Activated CD8-positive, alpha-beta memory T cell treated with anti-CD3 and anti-CD28 coated beads for 1 hour (primary cell): ENCODE measurements around the gene DLD.
A peak's percentile ranks its signal among the peaks of the same experiment; 100 is the strongest.
"Not testable (repeated sequence)": the region's sequence is repeated elsewhere in the genome, so short reads cannot be mapped to it uniquely, and the experiment has no call there.

ENCODE experiments used
- DNase-seq, 2 donors: peaks; one replicate each; pipeline ENCODE4 v3.0.0-alpha.2; 2020; ENCODE audit warnings: low read depth in 1 of 2; ENCODE audit errors: extremely low read depth in 1 of 2

The DLD gene, protein sequence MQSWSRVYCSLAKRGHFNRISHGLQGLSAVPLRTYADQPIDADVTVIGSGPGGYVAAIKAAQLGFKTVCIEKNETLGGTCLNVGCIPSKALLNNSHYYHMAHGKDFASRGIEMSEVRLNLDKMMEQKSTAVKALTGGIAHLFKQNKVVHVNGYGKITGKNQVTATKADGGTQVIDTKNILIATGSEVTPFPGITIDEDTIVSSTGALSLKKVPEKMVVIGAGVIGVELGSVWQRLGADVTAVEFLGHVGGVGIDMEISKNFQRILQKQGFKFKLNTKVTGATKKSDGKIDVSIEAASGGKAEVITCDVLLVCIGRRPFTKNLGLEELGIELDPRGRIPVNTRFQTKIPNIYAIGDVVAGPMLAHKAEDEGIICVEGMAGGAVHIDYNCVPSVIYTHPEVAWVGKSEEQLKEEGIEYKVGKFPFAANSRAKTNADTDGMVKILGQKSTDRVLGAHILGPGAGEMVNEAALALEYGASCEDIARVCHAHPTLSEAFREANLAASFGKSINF

DNA sequence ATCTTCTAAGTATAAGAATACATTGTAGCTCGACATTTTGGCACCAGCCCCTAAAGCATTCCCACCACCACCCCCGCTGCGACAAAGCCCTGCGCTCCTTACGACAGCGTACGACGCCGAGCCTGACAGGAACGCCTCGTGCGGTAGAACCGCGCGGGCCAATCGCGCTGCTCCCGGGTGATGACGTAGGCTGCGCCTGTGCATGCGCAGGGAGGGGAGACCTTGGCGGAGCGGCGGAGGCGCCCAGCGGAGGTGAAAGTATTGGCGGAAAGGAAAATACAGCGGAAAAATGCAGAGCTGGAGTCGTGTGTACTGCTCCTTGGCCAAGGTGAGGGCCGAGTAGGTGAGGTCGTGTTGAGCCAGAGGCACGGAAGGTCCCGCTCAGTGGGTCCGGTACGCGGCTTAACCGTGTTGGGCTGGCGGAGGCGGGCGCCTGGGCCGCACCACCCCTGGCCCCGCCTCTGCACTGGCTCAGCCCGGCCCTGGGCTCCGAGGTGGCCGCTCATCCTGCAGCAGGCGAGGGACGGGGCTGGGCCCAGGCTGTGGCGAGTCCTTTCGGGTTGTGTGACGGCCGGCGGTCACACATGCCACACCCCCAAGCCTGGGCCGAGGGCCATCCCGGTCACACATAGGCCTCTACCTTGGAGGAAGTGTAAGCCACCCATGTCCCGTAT lies at the start of gene DLD:
DLD (plus strand) TSS at position 222 of the 674 bp plus-strand sequence; CDS start at position 290, 68 bp downstream.
- DNase-seq, result peak; percentile 80 to 89

DNA sequence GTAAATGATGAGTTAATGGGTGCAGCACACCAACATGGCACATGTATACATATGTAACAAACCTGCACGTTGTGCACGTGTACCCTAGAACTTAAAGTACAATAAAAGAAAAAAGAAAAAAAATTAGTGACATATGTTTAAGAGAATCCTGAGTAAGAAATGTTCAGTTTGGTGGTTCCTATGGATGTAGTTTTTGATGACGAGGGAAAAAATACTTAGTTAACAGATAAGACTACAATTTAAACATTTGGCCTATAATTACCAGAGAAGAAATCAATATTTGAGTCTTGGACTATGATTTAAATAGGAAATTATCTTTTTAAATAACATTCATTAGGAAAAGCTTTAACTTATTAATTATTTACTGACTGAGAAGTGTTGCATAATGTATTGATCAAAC lies 48.8 kb upstream of the DLD start:
- DNase-seq, result no peak

DNA sequence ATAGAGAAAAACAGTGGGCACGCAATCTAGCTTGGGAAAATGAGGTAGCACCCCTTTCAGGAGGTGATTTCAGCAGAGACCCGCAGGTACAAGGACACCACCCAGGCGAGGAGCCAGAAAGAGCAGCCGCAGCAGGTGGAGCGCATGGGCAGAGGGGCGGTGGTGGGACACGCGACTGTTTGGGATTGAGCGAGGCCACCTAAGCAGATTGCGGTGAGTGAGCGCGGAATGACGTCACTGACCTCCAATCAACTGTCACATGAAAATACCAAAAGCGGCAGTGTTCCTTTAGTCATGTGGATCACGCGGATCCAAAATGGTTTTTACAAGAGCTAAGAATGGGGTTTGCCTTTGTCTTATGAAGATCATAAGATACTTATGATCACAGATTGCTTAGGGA lies 47.8 kb upstream of the DLD start:
- DNase-seq, result no peak

DNA sequence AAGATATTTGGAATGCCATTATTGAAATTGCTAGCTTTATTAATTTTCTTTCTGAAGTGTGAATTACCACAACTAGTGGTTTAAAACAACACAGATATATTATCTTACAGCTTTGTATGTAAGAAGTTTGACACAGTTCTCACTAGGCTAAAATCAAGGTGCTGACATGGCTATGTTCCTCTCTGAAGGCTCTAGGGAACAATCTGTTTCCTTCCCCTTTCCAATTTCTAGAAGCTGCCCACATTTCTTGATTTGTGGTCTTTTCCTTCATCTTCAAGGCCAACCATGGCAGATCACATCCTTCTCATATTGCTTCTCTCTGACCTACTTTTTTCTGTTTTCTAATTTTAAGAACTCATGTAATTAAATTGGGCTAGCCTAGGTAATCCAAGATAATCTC lies 44.7 kb upstream of the DLD start:
- DNase-seq, result no peak

DNA sequence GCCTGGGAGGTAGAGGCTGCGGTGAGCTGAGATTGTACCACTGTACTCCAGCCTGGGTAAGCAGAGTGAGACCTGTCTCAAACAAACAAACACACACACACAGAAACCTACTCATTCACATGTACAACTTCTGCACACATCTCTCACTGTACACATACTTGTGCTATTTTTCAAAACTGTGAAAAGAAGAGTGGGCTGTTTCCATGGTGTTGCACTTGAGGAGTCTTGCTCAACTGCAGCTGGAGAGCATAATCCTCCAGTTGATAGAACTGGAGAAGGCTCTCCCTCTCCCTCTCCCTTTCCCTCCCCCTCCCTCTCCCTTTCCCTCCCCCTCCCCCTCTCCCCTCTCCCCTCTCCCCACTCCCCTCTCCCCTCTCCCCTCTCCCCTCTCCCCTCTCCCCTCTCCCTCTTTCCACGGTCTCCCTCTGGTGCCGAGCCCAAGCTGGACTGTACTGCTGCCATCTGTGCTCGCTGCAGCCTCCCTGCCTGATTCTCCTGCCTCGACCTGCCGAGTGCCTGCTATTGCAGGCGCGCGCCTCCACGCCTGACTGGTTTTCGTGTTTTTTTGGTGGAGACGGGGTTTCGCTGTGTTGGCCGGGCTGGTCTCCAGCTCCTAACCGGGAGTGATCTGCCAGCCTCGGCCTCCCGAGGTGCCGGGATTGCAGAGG lies 43.7 kb upstream of the DLD start:
- no peak for DNase-seq

DNA sequence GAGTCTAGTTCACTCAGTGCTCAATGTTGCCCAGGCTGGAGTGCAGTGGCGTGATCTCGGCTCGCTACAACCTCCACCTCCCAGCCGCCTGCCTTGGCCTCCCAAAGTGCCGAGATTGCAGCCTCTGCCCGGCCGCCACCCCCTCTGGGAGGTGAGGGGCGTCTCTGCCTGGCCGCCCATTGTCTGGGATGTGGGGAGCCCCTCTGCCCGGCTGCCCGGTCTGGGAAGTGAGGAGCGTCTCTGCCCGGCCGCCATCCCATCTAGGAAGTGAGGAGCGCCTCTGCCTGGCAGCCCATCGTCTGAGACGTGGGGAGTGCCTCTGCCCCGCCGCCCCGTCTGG lies 43.2 kb upstream of the DLD start:
- not testable (repeated sequence) for DNase-seq

DNA sequence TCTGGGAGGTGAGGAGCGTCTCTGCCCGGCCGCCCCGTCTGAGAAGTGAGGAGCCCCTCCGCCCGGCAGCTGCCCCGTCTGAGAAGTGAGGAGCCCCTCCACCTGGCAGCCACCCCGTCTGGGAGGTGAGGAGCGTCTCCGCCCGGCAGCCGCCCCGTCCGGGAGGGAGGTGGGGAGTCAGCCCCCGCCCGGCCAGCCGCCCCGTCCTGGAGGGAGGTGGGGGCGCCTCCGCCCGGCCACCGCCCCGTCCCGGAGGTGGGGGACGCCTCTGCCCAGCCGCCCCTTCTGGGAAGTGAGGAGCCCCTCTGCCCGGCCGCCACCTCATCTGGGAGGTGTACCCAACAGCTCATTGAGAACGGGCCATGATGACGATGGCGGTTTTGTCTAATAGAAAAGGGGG lies 42.8 kb upstream of the DLD start:
- DNase-seq, result not testable (repeated sequence)

DNA sequence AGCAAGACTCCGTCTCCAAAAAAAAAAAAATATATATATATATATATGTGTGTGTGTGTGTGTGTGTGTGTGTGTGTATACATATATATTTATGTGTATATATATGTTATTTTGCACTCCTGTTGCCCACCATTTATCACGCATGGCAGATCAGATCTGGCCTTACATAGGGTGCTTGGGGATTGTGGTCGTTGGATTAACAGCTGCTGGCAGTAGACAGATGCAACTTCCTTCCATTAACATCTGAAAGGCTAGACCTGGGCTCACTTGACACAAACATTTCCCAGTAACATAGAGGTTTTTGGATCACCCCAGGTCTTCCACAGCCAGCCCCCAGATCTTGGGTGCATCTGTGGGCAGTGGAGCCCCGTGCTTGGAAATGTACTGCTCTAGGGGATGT lies 40.8 kb upstream of the DLD start:
- DNase-seq, result no peak

DNA sequence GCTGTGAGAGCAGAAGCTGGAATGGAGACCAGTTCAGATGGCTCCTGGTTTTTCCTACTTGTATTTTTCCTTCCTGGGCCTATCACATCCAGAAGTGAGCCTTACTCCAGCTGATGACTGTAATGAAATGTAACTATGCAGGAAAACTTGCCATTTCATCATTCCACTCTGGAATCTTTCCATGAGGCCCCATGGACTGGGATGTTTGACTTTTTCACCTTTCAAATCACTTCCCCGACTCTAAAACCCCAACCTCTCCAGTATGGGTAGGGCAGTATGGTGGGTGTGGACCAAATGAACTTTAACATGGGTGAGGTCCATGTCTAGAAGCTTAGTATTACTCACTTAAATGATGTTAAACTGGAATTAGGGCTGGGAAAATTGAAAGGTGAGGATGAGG lies 40.3 kb upstream of the DLD start:
- no peak for DNase-seq

DNA sequence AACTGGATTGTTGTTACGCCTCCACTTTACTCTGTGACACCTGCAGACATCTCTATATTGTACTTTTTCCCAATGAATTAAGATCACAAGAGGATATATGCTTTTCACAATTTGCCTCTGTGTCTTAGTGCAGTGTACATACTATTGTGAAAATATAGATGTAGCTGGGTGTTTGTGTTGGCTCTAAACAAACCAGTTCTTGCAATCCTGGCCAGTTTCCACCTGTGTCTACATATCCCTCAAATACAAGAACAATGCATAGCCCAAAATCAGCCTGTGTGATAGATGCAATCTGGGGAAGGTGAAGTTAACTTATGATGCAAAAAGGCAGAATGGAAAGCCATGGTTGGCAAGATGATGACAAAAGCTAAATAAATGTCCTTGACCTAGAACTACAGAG lies 36.5 kb upstream of the DLD start:
- DNase-seq, result no peak

DNA sequence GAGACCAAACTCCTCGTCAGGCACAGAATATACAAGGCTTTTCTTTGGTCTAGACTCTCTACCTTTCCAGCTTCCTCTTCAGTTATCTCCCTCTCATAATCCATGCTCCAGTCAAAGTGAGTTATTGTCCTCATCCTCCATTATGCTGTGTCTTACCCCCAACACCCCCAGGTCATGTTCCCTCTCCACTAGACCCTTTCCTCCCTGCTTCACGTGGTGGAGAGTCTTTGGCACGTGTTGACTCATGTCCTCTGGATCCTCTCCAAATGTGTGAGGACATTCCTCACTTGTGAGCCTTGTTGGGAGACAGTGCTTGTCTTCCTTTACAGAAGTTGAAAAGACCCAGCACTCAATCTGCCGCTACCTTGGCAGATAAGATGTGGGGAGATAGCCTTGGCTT lies 36.0 kb upstream of the DLD start:
- DNase-seq, result no peak

DNA sequence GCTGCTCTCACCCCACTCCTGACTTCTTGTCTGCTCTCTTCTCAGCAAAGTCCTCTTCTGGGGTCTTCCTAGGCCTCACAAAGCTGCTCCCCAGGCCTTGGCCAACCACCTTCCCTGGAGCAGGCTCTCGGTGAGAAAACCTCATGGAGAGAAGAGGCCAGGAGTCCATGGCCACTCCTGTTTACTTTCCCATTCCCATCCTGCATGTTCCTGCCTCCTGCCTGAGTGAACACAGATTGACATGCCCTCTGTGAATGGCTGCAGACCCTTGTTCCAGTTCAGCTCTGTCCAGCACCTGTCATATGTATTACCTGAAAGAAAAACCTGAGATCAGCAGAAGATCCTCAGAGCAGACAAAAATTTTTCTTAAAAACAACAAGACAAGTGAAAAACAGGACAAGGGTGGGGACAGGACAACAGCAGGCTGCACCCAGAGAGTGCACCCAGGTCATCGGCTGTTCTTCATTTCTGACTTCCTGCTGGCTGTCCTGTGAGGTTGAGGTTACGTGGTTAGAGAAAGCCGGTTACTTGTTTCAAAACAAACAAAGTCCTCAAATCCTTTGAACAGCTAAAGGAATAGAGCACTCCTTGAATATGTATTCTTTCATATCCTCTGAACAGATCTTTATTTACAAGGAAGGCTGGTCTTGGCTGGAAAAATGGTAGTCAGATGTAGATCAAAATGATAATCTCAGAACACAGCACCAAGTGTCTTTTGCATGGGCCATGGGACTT lies 34.0 kb upstream of the DLD start:
- DNase-seq, result no peak

DNA sequence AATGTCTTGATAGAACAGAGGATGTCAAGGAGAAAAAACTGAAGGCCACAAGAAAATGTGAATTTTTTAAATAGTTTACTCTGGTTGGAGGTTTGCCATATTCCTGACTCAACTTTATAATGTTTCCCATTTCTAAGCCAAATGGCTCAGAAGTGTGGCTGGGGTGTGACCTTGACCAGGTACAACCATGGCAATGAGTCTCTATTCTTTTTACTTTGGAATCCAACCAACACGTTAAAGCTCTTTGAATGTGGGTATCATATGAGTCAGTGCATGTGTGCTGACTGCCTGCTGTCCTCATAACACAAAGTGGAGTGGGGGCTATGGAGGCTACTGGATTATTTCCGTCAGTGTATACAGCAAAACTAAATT lies 33.5 kb upstream of the DLD start:
- DNase-seq, result no peak

DNA sequence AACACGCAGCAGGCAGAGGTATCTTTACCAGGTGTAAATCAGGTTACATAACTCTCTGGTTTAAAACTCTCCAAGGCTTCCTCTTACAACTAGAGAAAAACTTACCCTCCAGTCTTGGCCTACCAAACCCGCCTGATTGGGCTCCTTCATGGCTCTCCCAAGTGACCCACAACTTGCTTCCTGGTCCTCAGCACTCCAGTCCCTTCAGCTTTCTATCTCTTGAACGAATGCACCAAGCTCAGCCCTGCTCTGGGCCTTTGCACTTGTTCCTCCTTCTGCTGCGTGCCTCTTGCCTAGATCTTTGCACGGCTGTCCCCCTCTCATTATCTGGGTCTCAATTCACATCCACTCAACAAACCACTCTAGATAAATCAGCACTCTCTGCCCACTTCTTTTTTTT lies 32.7 kb upstream of the DLD start:
- no peak for DNase-seq

DNA sequence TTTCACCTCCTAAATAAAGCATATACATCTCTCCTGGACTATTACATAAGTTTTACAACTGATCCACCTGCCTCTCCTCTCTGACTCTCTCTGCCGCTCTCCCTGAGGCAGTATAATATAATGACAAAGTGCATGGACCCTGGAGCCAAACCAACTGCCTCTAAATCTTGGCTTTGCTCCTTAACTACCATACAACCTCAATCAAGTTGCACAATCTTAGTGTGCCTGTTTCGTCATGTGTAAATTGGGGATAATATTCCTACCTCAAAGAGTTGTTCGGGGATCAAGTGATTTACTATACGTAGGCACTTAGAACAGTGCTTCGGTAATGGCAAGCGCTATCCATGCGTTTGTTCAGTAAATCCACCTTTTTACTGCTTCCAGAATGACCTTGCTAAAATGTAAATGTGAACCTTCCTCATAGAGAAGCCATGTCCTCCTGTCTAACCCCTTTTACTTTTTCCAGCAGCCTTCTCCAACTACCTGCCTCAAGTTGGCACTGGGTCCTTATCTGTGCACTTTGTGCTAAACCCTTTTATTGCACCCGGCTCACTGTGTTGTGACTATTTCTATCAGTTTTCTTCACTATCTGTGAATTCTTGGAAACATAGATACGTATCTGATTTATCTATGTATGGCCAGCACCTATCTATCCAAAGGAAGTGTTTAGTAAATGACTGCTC lies 30.6 kb upstream of the DLD start:
- DNase-seq, result no peak

DNA sequence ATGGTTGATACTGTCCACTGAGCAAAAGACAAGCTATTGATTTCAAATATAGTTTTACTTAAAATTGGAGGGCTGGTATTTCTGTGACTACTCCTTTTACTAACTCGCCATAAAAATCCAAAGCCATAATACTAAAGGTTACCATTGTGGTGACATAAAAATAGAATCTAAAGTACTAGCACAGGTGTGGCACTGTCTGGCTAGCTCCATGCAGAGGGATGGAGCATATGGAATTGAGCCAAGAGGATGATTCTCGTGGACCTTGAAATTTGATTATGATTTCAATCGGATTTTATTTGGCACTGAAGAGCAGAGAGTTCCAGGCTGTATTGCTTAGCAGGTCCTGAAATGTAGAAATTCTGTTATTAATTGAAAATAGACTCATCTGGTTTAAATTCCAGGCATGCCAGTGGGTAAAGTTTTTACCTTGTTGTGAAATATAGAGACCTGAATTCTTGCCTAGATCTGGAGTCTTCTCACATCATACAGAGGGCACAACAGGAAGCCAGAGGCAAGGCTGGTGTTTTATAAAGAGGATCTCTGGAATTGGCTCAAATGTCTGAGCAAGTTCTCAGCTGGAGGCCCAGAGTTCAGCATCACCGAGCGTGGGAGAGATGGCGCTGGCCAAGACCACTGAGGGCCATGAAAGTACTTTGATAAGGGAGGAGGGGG lies 29.9 kb upstream of the DLD start:
- no peak for DNase-seq

DNA sequence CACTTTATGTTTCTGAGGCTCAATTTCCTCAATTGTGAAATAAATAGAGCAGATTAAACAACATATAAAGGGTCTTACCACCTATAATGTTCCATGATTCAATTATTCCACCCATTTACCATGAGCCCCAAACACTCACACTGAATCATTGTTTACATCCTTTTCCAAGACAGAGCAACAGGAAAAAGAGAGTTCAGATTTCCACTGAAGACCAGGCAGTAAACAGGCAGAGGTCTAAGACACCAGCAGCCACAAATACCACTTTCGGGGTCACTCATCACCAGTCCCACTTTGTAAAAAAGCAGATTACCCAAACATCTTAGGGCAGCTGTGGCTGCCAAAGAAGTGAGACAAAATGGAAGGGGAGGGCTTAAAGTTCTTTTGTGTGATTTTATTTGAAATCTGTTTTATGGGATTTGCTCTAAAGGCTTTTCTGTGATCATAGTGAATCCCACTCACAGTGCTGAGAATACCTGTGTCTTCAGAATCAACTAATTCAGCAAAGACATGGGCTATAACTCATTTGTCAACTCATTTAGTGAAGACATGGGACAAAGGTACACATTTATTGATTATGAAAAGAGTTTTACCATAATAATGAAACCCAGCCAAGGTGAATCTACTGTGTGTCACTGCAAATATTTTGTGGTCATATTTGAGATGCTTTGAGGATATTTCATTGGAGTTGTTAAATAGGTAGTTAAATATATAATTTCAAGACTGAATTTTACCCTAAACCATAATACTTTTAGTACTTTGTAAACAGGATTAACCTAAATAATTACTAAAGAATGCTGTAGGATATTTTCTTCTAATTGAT lies 24.8 kb upstream of the DLD start:
- no peak for DNase-seq

DNA sequence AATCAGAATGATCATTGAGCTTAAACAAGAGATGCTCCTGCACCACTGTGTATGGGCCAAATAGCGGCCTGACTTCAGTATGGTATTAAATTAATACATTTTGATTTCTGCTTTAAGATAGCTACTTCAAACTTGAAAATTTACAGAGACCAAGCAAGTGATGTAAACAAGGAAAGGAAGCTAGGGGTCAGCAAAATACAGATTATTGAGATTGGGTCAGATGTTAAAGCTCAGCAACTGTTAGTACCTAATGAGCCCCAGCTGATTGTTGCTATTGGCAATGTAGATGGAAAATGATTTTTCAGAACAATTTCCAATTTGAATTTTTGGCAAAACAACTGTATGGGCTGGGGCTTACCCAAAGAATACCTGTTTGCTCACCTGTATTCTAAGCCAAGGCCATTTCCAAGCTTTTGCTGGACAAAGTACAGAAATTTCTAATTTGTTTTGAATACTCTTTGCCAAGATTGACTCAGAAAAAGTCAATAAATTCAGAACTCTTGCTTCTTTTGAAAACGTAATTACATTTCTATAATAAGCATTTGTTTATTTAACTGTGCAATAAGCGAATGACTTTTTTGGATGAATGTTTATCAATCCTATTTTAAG lies 23.0 kb upstream of the DLD start:
- no peak for DNase-seq

DNA sequence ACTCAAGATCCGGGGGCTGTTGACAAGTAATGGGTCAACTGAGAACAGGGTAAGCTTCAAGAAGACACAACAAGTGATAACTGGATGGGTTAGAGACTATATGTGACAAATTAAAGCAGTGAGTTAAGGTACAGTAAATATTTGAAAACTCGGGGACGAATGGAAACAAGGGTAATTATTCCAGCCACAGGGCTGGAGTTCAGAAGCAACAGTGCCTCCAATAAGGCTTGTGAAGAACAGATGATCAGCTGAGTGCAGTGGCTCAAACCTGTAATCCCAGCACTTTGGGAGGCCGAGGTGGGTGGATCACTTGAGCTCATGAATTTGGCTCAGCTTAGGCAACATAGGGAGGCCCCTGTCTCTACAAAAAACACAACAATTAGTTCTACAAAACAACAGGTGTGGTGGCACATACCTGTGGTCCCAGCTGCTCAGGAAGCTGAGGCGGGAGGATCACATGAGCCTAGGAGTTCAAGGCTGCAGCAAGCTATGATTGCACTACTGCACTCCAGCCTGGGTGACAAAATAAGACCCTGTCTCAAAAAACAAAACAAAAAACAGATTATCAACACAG lies 20.5 kb upstream of the DLD start:
- DNase-seq, result no peak
